ENCODE data around the gene ITM2B.

- TF ChIP-seq EZH2phosphoT487 (IDR thresholded peaks at IDR 0.05; ENCODE audit: borderline replicate concordance, low read length) (no peak), CTCF (conservative IDR thresholded peaks at IDR 0.05; ENCODE audit: low read depth, low read length) (no peak)
Observed at GRCh38 chr13:48318821-48319511, 86.0 kb downstream of the ITM2B start.
